KMS-11 (cell line): ENCODE data around the gene MOB3B.

Experiments used
- H2AFZ ChIP-seq: fragments of 200-600 bp; sonication (generic); 2 replicates; pipeline ENCODE4 v1.6.1; 2016; ENCODE audit warnings: antibody characterized with exemption, mixed run types, low read depth
- H3K27ac ChIP-seq: fragments of 200-600 bp; sonication (generic); 2 replicates; pipeline ENCODE4 v1.6.1; 2016; ENCODE audit warnings: mild to moderate bottlenecking, mixed run types
- H3K27me3 ChIP-seq: fragments of 200-600 bp; sonication (generic); 2 replicates; pipeline ENCODE4 v1.6.1; 2017; ENCODE audit warnings: mild to moderate bottlenecking, low read depth, mixed run types, moderate library complexity; ENCODE audit not compliant: insufficient read depth
- H3K36me3 ChIP-seq: fragments of 200-600 bp; sonication (generic); 2 replicates; pipeline ENCODE4 v1.6.1; 2017; ENCODE audit warnings: mild to moderate bottlenecking, mixed run types; ENCODE audit not compliant: insufficient read depth
- H3K4me1 ChIP-seq: fragments of 200-600 bp; sonication (generic); 2 replicates; pipeline ENCODE4 v1.6.1; 2016; ENCODE audit warnings: mild to moderate bottlenecking, low read depth, mixed run types; ENCODE audit not compliant: poor library complexity, severe bottlenecking
- H3K4me2 ChIP-seq: fragments of 200-600 bp; sonication (generic); 2 replicates; pipeline ENCODE4 v1.7.0; 2016; ENCODE audit warnings: mild to moderate bottlenecking, mixed run types
- H3K4me3 ChIP-seq: fragments of 200-600 bp; sonication (generic); IDR thresholded peaks from 2 replicates; pipeline ENCODE4 v1.6.1; 2017; ENCODE audit warnings: low read depth, low read length, mixed read lengths; ENCODE audit not compliant: insufficient read depth
- H3K79me2 ChIP-seq: fragments of 200-600 bp; sonication (generic); 2 replicates; pipeline ENCODE4 v1.6.1; 2016; ENCODE audit warnings: low read depth, mixed run types; ENCODE audit not compliant: insufficient read depth
- H3K9ac ChIP-seq: fragments of 200-600 bp; sonication (generic); 2 replicates; pipeline ENCODE4 v1.6.1; 2016; ENCODE audit warnings: mild to moderate bottlenecking, mixed run types
- H4K20me1 ChIP-seq: fragments of 200-600 bp; sonication (generic); 2 replicates; pipeline ENCODE4 v1.6.1; 2016; ENCODE audit warnings: mild to moderate bottlenecking, mixed run types; ENCODE audit not compliant: insufficient read depth
- CTCF ChIP-seq: fragments of 200-600 bp; sonication (generic); conservative IDR thresholded peaks from 2 replicates; pipeline ENCODE4 v1.6.1; 2017; ENCODE audit warnings: low read depth, mild to moderate bottlenecking, antibody characterized with exemption, low read length, moderate library complexity, mixed read lengths

MOB3B gene

GRCh38 chr9:27338527-27338903 is 191.1 kb downstream of the MOB3B start:
- Histone ChIP-seq H3K36me3 (no peaks in the 10 kb centered on the region), H3K27ac (no peak overlapping the region), H4K20me1 (no peaks in the 10 kb centered on the region), H3K79me2 (no peaks in the 10 kb centered on the region), H2AFZ (no peak overlapping the region), H3K9ac (no peak overlapping the region), H3K27me3 (no peaks in the 10 kb centered on the region), H3K4me3 (no peak overlapping the region), H3K4me2 (no peak overlapping the region), H3K4me1 (no peaks in the 10 kb centered on the region)
- no peak for TF ChIP-seq CTCF

- H3K79me2 ChIP-seq: no peaks in the 10 kb centered on the region
- no peak overlapping the region for H3K9ac ChIP-seq
- H3K4me2 ChIP-seq: no peak overlapping the region
- H3K36me3 ChIP-seq: no peaks in the 10 kb centered on the region
- no peak overlapping the region for H3K4me3 ChIP-seq
- no peak overlapping the region for H3K27ac ChIP-seq
- H3K4me1 ChIP-seq: no peaks in the 10 kb centered on the region
- H2AFZ ChIP-seq: no peak overlapping the region
- no peaks in the 10 kb centered on the region for H3K27me3 ChIP-seq
- TF ChIP-seq CTCF: no peak
- no peaks in the 10 kb centered on the region for H4K20me1 ChIP-seq
Measured at GRCh38 chr9:27337833-27338526, 191.6 kb downstream of the MOB3B start.

- H3K9ac ChIP-seq: no peak overlapping the region
- no peaks in the 10 kb centered on the region for H3K27me3 ChIP-seq
- H4K20me1 ChIP-seq: no peaks in the 10 kb centered on the region
- TF ChIP-seq CTCF: no peak
- no peak overlapping the region for H3K4me2 ChIP-seq
- no peaks in the 10 kb centered on the region for H3K4me1 ChIP-seq
- no peak overlapping the region for H3K27ac ChIP-seq
- no peaks in the 10 kb centered on the region for H3K79me2 ChIP-seq
- H2AFZ ChIP-seq: no peak overlapping the region
- H3K36me3 ChIP-seq: no peaks in the 10 kb centered on the region
- no peak overlapping the region for H3K4me3 ChIP-seq
Measured at GRCh38 chr9:27337236-27337635, 192.4 kb downstream of the MOB3B start.

- TF ChIP-seq CTCF: no peak
- Histone ChIP-seq H2AFZ (no peak overlapping the region), H3K79me2 (no peaks in the 10 kb centered on the region), H3K27ac (no peak overlapping the region), H3K4me1 (no peaks in the 10 kb centered on the region), H4K20me1 (no peaks in the 10 kb centered on the region), H3K9ac (no peak overlapping the region), H3K27me3 (no peaks in the 10 kb centered on the region), H3K4me2 (no peak overlapping the region), H3K4me3 (no peak overlapping the region), H3K36me3 (no peaks in the 10 kb centered on the region)
Measured at GRCh38 chr9:27336829-27337228, 192.8 kb downstream of the MOB3B start.
